ENCODE results near the gene HUNK. TPM values are rescaled to one million over a fixed set of nuclear protein-coding genes. Genes with fewer than 3 reads are reported as not detected.

The HUNK gene
- polyA plus RNA-seq, 1 donor (not counting 4 experiments of a cell fraction or from before 2014, with no cell fraction given): 0.03 TPM

DNA sequence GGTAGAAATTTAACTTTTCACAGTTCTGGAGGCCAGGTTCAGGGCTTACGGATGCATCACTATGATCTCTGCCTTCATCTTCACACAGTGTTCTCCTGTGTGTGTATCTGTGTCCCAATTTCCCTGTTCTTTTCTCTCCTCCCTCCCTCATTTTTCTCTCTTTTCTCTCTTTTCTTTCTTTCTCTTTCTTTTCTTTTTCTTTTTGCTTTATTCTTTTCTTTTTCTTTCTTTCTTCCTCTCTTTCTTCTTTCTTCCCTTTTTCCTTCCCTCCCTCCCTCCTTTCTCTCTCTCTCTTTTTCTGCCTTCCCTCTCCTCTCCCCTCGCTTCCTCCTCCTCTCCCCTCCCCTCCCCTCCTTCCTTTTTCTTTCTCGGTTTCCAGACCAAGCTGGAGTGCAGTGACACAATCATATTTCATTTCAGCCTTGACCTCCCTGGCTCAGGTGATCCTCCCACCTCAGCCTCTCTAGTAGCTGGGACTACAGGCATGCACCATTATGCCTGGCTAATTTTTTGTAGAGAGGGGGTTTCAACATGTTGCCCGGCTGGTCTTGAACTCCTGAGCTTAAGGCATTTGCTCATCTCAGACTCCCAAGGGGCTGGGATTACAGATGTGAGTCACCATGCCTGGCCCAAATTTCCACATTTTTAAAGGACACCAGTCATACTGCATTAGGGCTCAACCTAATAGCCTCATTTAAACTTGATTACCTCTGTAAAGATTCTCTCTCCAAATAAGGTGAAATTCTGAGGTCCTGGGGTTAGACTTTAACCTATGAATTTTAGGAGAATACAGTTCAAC is 115.9 kb downstream of the HUNK start:
- no peaks in the 10 kb centered on the region for H3K27me3 ChIP-seq (ENCODE audit: control insufficient read depth, extremely low read depth, insufficient read depth, low read length)
- no peaks in the 10 kb centered on the region for H3K9me3 ChIP-seq (ENCODE audit: control insufficient read depth, low read depth, low read length)
- no peak overlapping the region for H3K4me2 ChIP-seq (ENCODE audit: control insufficient read depth, extremely low read depth, insufficient read depth, low read depth, low read length)
- TF ChIP-seq EZH2 (IDR thresholded peaks at IDR 0.05; ENCODE audit: low read length): no peak
- TF ChIP-seq, protein P1, sequence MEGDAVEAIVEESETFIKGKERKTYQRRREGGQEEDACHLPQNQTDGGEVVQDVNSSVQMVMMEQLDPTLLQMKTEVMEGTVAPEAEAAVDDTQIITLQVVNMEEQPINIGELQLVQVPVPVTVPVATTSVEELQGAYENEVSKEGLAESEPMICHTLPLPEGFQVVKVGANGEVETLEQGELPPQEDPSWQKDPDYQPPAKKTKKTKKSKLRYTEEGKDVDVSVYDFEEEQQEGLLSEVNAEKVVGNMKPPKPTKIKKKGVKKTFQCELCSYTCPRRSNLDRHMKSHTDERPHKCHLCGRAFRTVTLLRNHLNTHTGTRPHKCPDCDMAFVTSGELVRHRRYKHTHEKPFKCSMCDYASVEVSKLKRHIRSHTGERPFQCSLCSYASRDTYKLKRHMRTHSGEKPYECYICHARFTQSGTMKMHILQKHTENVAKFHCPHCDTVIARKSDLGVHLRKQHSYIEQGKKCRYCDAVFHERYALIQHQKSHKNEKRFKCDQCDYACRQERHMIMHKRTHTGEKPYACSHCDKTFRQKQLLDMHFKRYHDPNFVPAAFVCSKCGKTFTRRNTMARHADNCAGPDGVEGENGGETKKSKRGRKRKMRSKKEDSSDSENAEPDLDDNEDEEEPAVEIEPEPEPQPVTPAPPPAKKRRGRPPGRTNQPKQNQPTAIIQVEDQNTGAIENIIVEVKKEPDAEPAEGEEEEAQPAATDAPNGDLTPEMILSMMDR (optimal IDR thresholded peaks at IDR 0.05 in 1 of 3, IDR thresholded peaks at IDR 0.05 in 1 of 3, conservative IDR thresholded peaks at IDR 0.05 in 1 of 3; ENCODE audit: extremely low read depth in 1 of 3, insufficient read depth in 2 of 3, low read length in 3 of 3): no peak
- H3K4me1 ChIP-seq (ENCODE audit: control insufficient read depth, extremely low read depth, insufficient read depth, low read length): no peaks in the 10 kb centered on the region
- H3K9me1 ChIP-seq (ENCODE audit: control insufficient read depth, extremely low read depth, insufficient read depth, low read length): no peaks in the 10 kb centered on the region
- H3K79me2 ChIP-seq (ENCODE audit: control insufficient read depth, insufficient read depth, low read length): no peaks in the 10 kb centered on the region
- no peak for FAIRE-seq
- H3K4me3 ChIP-seq (ENCODE audit: control insufficient read depth in 2 of 3, extremely low read depth in 1 of 3, insufficient read depth in 2 of 3, low read depth in 1 of 3, low read length in 3 of 3): no peak overlapping the region
- no peak overlapping the region for H2AFZ ChIP-seq (ENCODE audit: control insufficient read depth, low read length)
- no peak for DNase-seq (ENCODE audit: low read depth, low spot score)
- no peak overlapping the region for H3K27ac ChIP-seq (ENCODE audit: control insufficient read depth, insufficient read depth, low read length)
- no peaks in the 10 kb centered on the region for H3K36me3 ChIP-seq (ENCODE audit: control insufficient read depth in 2 of 2, extremely low read depth in 1 of 2, insufficient read depth in 2 of 2, low read length in 2 of 2)
- dilution Hi-C loops (cut with MboI; ENCODE audit: extremely low pct_ligation_motif_present, low sequenced_read_pairs): no loop called here
- H4K20me1 ChIP-seq (ENCODE audit: control insufficient read depth, extremely low read depth, insufficient read depth, low read length): no peaks in the 10 kb centered on the region
- no peak overlapping the region for H3K9ac ChIP-seq (ENCODE audit: control insufficient read depth, extremely low read depth, insufficient read depth, low read length)

DNA sequence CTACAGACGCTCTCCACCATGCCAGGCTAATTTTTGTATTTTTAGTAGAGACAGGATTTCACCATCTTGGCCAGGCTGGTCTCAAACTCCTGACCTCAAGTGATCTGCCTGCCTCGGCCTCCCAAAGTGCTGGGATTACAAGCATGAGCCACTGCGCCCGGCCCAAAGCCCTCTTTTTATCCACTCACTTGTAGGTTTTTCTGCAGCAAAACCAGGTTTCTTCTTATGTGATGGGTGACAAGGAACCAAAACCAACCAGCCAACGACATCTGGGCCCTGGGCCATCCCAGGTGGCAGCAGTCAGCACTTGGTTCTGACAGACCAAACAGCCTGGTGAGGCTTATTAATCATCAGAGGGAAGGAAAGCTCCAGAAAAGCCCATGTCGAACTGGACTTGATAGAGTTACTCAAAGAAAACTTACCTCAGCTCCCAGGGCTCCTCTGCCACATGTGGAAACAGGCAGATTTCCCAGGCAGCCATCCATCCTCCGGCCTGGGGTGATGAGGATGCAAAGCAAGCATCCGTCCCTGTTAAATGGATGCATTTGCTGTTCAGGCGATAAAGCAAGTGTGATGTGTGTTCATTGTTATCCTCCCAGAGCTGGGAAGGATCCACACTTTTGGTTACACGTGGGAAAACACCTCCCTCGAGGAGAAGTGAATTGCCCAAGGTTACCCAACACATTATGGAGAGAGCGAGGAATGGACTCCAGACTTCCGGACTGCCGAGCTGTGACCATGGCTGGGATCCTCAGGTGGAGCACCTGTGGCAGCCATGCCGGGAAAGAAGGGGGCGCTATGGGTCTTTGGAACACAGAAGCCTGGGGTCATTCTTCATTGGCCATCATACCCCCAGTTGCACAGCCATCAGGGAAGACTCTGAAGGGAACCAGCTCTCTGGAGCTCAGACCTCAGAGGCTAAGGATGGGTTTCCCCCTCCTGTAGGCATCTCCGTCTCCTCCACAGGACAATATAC is 118.8 kb downstream of the HUNK start:
- no peak for DNase-seq (ENCODE audit: low read depth, low spot score)
- dilution Hi-C loops (cut with MboI; ENCODE audit: extremely low pct_ligation_motif_present, low sequenced_read_pairs): no loop called here
- no peak overlapping the region for H3K9ac ChIP-seq (ENCODE audit: control insufficient read depth, extremely low read depth, insufficient read depth, low read length)
- no peak overlapping the region for H3K4me3 ChIP-seq (ENCODE audit: control insufficient read depth in 2 of 3, extremely low read depth in 1 of 3, insufficient read depth in 2 of 3, low read depth in 1 of 3, low read length in 3 of 3)
- no peak overlapping the region for H3K27ac ChIP-seq (ENCODE audit: control insufficient read depth, insufficient read depth, low read length)
- H3K36me3 ChIP-seq (ENCODE audit: control insufficient read depth in 2 of 2, extremely low read depth in 1 of 2, insufficient read depth in 2 of 2, low read length in 2 of 2): no peaks in the 10 kb centered on the region
- no peak overlapping the region for H2AFZ ChIP-seq (ENCODE audit: control insufficient read depth, low read length)
- FAIRE-seq: no peak
- no peak overlapping the region for H3K4me2 ChIP-seq (ENCODE audit: control insufficient read depth, extremely low read depth, insufficient read depth, low read depth, low read length)
- no peaks in the 10 kb centered on the region for H3K9me3 ChIP-seq (ENCODE audit: control insufficient read depth, low read depth, low read length)
- H3K9me1 ChIP-seq (ENCODE audit: control insufficient read depth, extremely low read depth, insufficient read depth, low read length): no peaks in the 10 kb centered on the region
- no peaks in the 10 kb centered on the region for H4K20me1 ChIP-seq (ENCODE audit: control insufficient read depth, extremely low read depth, insufficient read depth, low read length)
- TF ChIP-seq, protein P1 (optimal IDR thresholded peaks at IDR 0.05 in 1 of 3, IDR thresholded peaks at IDR 0.05 in 1 of 3, conservative IDR thresholded peaks at IDR 0.05 in 1 of 3; ENCODE audit: extremely low read depth in 1 of 3, insufficient read depth in 2 of 3, low read length in 3 of 3): no peak
- no peak for TF ChIP-seq EZH2 (IDR thresholded peaks at IDR 0.05; ENCODE audit: low read length)
- no peaks in the 10 kb centered on the region for H3K79me2 ChIP-seq (ENCODE audit: control insufficient read depth, insufficient read depth, low read length)
- no peaks in the 10 kb centered on the region for H3K27me3 ChIP-seq (ENCODE audit: control insufficient read depth, extremely low read depth, insufficient read depth, low read length)
- no peaks in the 10 kb centered on the region for H3K4me1 ChIP-seq (ENCODE audit: control insufficient read depth, extremely low read depth, insufficient read depth, low read length)
